HepG2 (cell line): Measurements from ENCODE around the gene CISH. TPM values are rescaled to one million over a fixed set of nuclear protein-coding genes. Genes with fewer than 3 reads are reported as not detected.
A peak's percentile ranks its signal among the peaks of the same experiment; 100 is the strongest.

Source experiments
- ATAC-seq: fragments of 200-7000 bp; cut with Tn5 transposase; 3 replicates; pipeline ENCODE4 v1.9.1; 2020; ENCODE audit warnings: mild to moderate bottlenecking, moderate library complexity
- BruUV-seq: library from RNA; stranded (reverse); fragments of 400-500 nt; replicated peaks from 2 replicates; lab custom pipeline; 2021; lab: Mats Ljungman, UMichigan
- CTCF ChIA-PET: fragments of 300-600 bp; formaldehyde crosslinking; extraction: SDS; loops from one replicate; lab custom pipeline; 2021; ENCODE audit warnings: low total read pairs, inconsistent platforms, low intra/inter-chr PET ratio; lab: Yijun Ruan, JAX
- POLR2A ChIA-PET: fragments of 350-600 bp; sonication (Branson Sonifier 250); formaldehyde crosslinking; loops from one replicate; lab custom pipeline; 2020; ENCODE audit warnings: antibody characterized with exemption, inconsistent platforms; lab: Yijun Ruan, JAX
- DNase-seq: peaks from one replicate; pipeline ENCODE4 v3.0.0-alpha.2; 2015; ENCODE audit warnings: low spot score
- FAIRE-seq: peaks from 3 replicates; lab custom pipeline; 2011; peaks lifted over from hg19 to GRCh38; lab: Jason Lieb, UNC
- H2AFZ ChIP-seq: one replicate; pipeline ENCODE4 v1.6.1; 2011; ENCODE audit warnings: low read length, inconsistent platforms
- H3K27ac ChIP-seq: fragments of 300-600 bp; 3 replicates; pipeline ENCODE4 v1.8.0; 2011; ENCODE audit warnings: mixed run types, mild to moderate bottlenecking, mixed read lengths, low read length, inconsistent platforms; ENCODE audit not compliant: insufficient read depth; ENCODE audit errors: extremely low read length
- H3K27me3 ChIP-seq, 2 experiments: fragments of 200-600 bp in 1 of 2; 2 replicates in 1 of 2; 3 replicates in 1 of 2; pipeline versions ENCODE4 v1.6.0 to v1.8.0; 2011; ENCODE audit warnings: low read length in 2 of 2, mild to moderate bottlenecking in 2 of 2, moderate library complexity in 2 of 2, inconsistent platforms in 1 of 2; ENCODE audit not compliant: insufficient read depth in 2 of 2, control insufficient read depth in 1 of 2
- H3K36me3 ChIP-seq, 2 experiments: fragments of 200-600 bp in 1 of 2; replicated peaks in 1 of 2; 2 replicates in 1 of 2; 3 replicates in 1 of 2; pipeline versions ENCODE4 v1.5.1 to v1.8.0; 2011; ENCODE audit warnings: low read length in 2 of 2, inconsistent platforms in 1 of 2; ENCODE audit not compliant: insufficient read depth in 2 of 2, control insufficient read depth in 1 of 2
- H3K4me1 ChIP-seq: 2 replicates; pipeline ENCODE4 v1.5.1; 2012; ENCODE audit warnings: low read length, inconsistent platforms; ENCODE audit not compliant: insufficient read depth
- H3K4me2 ChIP-seq: 2 replicates; pipeline ENCODE4 v1.6.0; 2011; ENCODE audit warnings: low read depth, low read length, inconsistent platforms
- H3K4me3 ChIP-seq, 3 experiments: fragments of 200-600 bp in 1 of 3; sonication (generic), shearing (Covaris generic) in 1 of 3; replicated peaks in 1 of 3; 2 replicates each; pipeline ENCODE4 v1.5.1; 2011 to 2016; ENCODE audit warnings: low read length in 3 of 3, inconsistent platforms in 2 of 3, low read depth in 2 of 3, mild to moderate bottlenecking in 2 of 3, control low read depth in 1 of 3, mixed read lengths in 1 of 3; ENCODE audit not compliant: insufficient read depth in 1 of 3
- H3K79me2 ChIP-seq: one replicate; pipeline ENCODE4 v1.6.1; 2011; ENCODE audit warnings: low read length, inconsistent platforms; ENCODE audit not compliant: insufficient read depth
- H3K9ac ChIP-seq: 2 replicates; pipeline ENCODE4 v1.6.0; 2011; ENCODE audit warnings: mild to moderate bottlenecking, low read depth, low read length, inconsistent platforms; ENCODE audit not compliant: insufficient read depth
- H3K9me3 ChIP-seq: 2 replicates; pipeline ENCODE4 v1.5.1; 2012; ENCODE audit warnings: mild to moderate bottlenecking, low read length
- H4K20me1 ChIP-seq: 2 replicates; pipeline ENCODE4 v1.6.0; 2011; ENCODE audit warnings: inconsistent platforms, mild to moderate bottlenecking, low read length, moderate library complexity; ENCODE audit not compliant: insufficient read depth
- AHDC1 ChIP-seq: sonication (generic); formaldehyde crosslinking; IDR thresholded peaks from 2 replicates; pipeline ENCODE4 v1.5.1; 2020; ENCODE audit warnings: mild to moderate bottlenecking, missing genetic modification reagents, borderline replicate concordance
- ATRX ChIP-seq: sonication (generic); formaldehyde crosslinking; IDR thresholded peaks from 2 replicates; pipeline ENCODE4 v1.4.0; 2020; ENCODE audit warnings: missing genetic modification reagents, borderline replicate concordance
- KAT7 ChIP-seq: IDR thresholded peaks from 2 replicates; pipeline ENCODE4 v1.6.1; 2018; ENCODE audit warnings: borderline replicate concordance, missing compliant biosample characterization
- MXI1 ChIP-seq: IDR thresholded peaks from 3 replicates; pipeline ENCODE4 v1.6.1; 2012; ENCODE audit warnings: low read depth, low read length, inconsistent platforms, borderline replicate concordance
- ZBTB40 ChIP-seq, 2 experiments: fragments of 450-650 bp in 1 of 2; sonication (generic) in 1 of 2; formaldehyde crosslinking in 1 of 2; IDR thresholded peaks; 2 replicates each; pipeline versions ENCODE4 v1.6.1 to v1.8.0; 2016 to 2022; ENCODE audit warnings: antibody characterized with exemption in 1 of 2, mild to moderate bottlenecking in 1 of 2, missing genetic modification reagents in 1 of 2
- ZNF33A ChIP-seq: sonication (generic); formaldehyde crosslinking; IDR thresholded peaks from 2 replicates; pipeline ENCODE4 v1.5.1; 2020; ENCODE audit warnings: missing genetic modification reagents, mild to moderate bottlenecking, moderate library complexity, borderline replicate concordance
- ZNF530 ChIP-seq: sonication (generic); formaldehyde crosslinking; IDR thresholded peaks from 2 replicates; pipeline ENCODE4 v1.5.0; 2020; ENCODE audit warnings: low read depth, mild to moderate bottlenecking, missing genetic modification reagents
- ZNF775 ChIP-seq: sonication (generic); formaldehyde crosslinking; IDR thresholded peaks from 2 replicates; pipeline ENCODE4 v1.4.0; 2020; ENCODE audit warnings: missing genetic modification reagents, mild to moderate bottlenecking, moderate library complexity, borderline replicate concordance
- WGBS: methylation state at CpG from one replicate; pipeline ENCODE4 v1.1.6; 2017; ENCODE audit warnings: low lambda C conversion rate; 5-methylcytosine and 5-hydroxymethylcytosine counted together
- in situ Hi-C: cut with HindIII; loops from 2 replicates; pipeline ENCODE4 v1.10.0; 2017; ENCODE audit warnings: low pct_unique_long_range_greater_than_20kb; ENCODE audit not compliant: extremely low pct_ligation_motif_present
- intact Hi-C: fragments of 100-400 bp; cut with micrococcal nuclease; formaldehyde crosslinking; loops from one replicate; pipeline ENCODE4 v1.10.0; 2022; ENCODE audit not compliant: unreplicated experiment
- polyA plus RNA-seq, 8 experiments: library from polyadenylated mRNA; depleted of rRNA in 3 of 8; stranded (reverse) in 7 of 8; unstranded in 1 of 8; fragments of >200 nt; fragmentation: Illumina TruSeq in 4 of 8; extraction: Trizol in 4 of 8; gene quantifications; 2 replicates each; pipeline versions ENCODE4 v1.2.1 to v1.2.3, GENCODE V29; 2011 to 2016; ENCODE audit warnings: low read depth in 4 of 8, missing spikeins in 1 of 8, mixed read lengths in 1 of 8; ENCODE audit not compliant: insufficient read depth in 1 of 8
- total RNA-seq, 5 experiments: library from RNA; depleted of rRNA; stranded (reverse); fragments of >200 nt; fragmentation: Illumina TruSeq; extraction: Trizol; gene quantifications; 2 replicates each; pipeline ENCODE4 v1.2.3, GENCODE V29; 2016; ENCODE audit warnings: low read depth in 1 of 5

CISH gene
- total and polyA plus RNA-seq, 2 of the 13 experiments (the other 11 are each of a cell fraction or from before 2014, with no cell fraction given) = 0.91 to 1.5 TPM

- no peak overlapping the region for H2AFZ ChIP-seq
- no peak overlapping the region for H3K4me3 ChIP-seq
- intact Hi-C loops (no loop called here), in situ Hi-C loops (loop anchor here (5.0 kb wide), 2 partner anchors 33 to 78 kb away; partner anchors contain the start of gene MAPKAPK3)
- FAIRE-seq = no peak
- 88% methylated on average over 1 of the region's 1 CpG for WGBS
- no peak for DNase-seq
- no peak for ATAC-seq
- H3K4me1 ChIP-seq = no peaks in the 10 kb centered on the region
- H3K4me2 ChIP-seq = no peak overlapping the region
- H3K27me3 ChIP-seq = no peaks in the 10 kb centered on the region; a peak in 1 of 5 replicates
- no peaks in the 10 kb centered on the region for H3K79me2 ChIP-seq
- no peak overlapping the region for H3K27ac ChIP-seq
- peaks cover 5 to 17% of the 10 kb centered on the region in 2 experiments; a peak in 4 of 5 replicates for H3K36me3 ChIP-seq
- TSS peak; percentile 8 for BruUV-seq
- ChIA-PET POLR2A (no interaction called here), CTCF (no interaction called here)
- H3K9ac ChIP-seq = no peak overlapping the region
- no peaks in the 10 kb centered on the region for H4K20me1 ChIP-seq
- no peaks in the 10 kb centered on the region for H3K9me3 ChIP-seq
- TF ChIP-seq KAT7 (CRISPR knock-in tag) (no peak), ZBTB40 (IDR thresholded peaks at IDR 0.05) (no peak), ZBTB40 (CRISPR knock-in tag; IDR thresholded peaks at IDR 0.05) (no peak), ZNF775 (no peak), ATRX (CRISPR knock-in tag) (no peak), ZNF33A (CRISPR knock-in tag) (no peak), AHDC1 (CRISPR knock-in tag) (no peak), ZNF530 (CRISPR knock-in tag) (no peak), MXI1 (no peak)
These were observed 38.4 kb upstream of the CISH start for GRCh38 chr3:50650018-50650417.
